ENCODE results near the gene RNF224. TPM values are rescaled to one million over a fixed set of nuclear protein-coding genes. Genes with fewer than 3 reads are reported as not detected.
A peak's percentile ranks its signal among the peaks of the same experiment; 100 is the strongest.

The RNF224 gene
- polyA plus RNA-seq, 4 donors: 0.03 to 83.7 TPM; not detected in 2

DNA sequence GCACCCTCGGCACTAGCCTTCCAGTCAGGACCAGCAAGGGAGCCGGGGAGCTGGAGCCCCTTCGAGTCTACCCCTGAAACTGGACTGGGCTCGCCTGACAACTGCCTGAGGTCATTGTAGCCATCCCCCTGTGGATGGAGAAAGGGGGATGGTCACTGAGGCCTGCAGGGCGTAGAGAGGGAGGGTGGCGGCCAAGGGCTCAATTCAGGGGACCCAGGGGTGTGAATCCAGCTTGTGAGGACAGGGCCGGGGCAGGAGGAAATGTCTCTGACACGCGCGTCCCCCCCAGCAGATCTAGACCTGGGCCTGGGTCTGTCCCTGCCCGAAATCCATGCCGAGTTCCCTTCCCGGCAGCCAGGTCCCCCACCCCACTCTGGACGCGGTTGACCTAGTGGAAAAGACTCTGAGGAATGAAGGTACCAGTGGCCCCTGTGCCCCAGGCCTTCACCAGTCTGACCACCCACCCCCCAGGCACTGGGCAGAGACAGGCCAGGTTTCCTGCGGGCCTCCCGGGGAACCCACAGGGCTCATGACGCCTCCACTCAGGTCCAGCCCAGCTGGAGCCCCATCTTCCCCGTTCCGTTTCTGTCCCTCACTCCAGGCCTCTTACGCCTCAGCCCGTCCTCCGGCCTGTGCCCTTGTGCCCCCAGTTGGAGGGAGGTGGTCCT lies 4.2 kb downstream of the RNF224 start:
- DNase-seq (no peak), FAIRE-seq (no peak)
- peaks cover 0 to 74% (median 11%) of the 10 kb centered on the region in 3 donors for H3K4me1 ChIP-seq (ENCODE audit: control insufficient read depth in 3 of 3, insufficient read depth in 2 of 3, low read depth in 1 of 3, low read length in 2 of 3)
- H3K4me3 ChIP-seq (ENCODE audit: low read depth in 1 of 3, low read length in 3 of 3): no peak overlapping the region
- H3K36me3 ChIP-seq (ENCODE audit: control insufficient read depth in 3 of 3, insufficient read depth in 2 of 3, low read depth in 1 of 3, low read length in 3 of 3): peaks cover 0 to 47% (median 0%) of the 10 kb centered on the region in 3 donors
- no peaks in the 10 kb centered on the region for H3K9me3 ChIP-seq (ENCODE audit: control insufficient read depth in 2 of 2, insufficient read depth in 1 of 2, low read depth in 1 of 2, low read length in 1 of 2)
- peak overlapping the region in 1 of 3 donors; percentile 95 for H3K27ac ChIP-seq (ENCODE audit: low read depth in 1 of 3, low read length in 2 of 3)
- H3K27me3 ChIP-seq (ENCODE audit: control insufficient read depth in 3 of 3, insufficient read depth in 3 of 3, low read length in 3 of 3): no peaks in the 10 kb centered on the region
- 78 to 84% (median 80%) methylated on average over 20 to 23 of the region's 23 CpGs for WGBS, 3 donors

- FAIRE-seq: no peak
- DNase-seq: no peak
- peaks cover 0 to 47% (median 0%) of the 10 kb centered on the region in 3 donors for H3K36me3 ChIP-seq (ENCODE audit: control insufficient read depth in 3 of 3, insufficient read depth in 2 of 3, low read depth in 1 of 3, low read length in 3 of 3)
- H3K27me3 ChIP-seq (ENCODE audit: control insufficient read depth in 3 of 3, insufficient read depth in 3 of 3, low read length in 3 of 3): no peaks in the 10 kb centered on the region
- no peak overlapping the region for H3K4me3 ChIP-seq (ENCODE audit: low read depth in 1 of 3, low read length in 3 of 3)
- H3K9me3 ChIP-seq (ENCODE audit: control insufficient read depth in 2 of 2, insufficient read depth in 1 of 2, low read depth in 1 of 2, low read length in 1 of 2): no peaks in the 10 kb centered on the region
- peak overlapping the region in 1 of 3 donors; percentile 95 for H3K27ac ChIP-seq (ENCODE audit: low read depth in 1 of 3, low read length in 2 of 3)
- WGBS, 3 donors: 54 to 75% (median 69%) methylated on average over 7 to 10 of the region's 10 CpGs
- H3K4me1 ChIP-seq (ENCODE audit: control insufficient read depth in 3 of 3, insufficient read depth in 2 of 3, low read depth in 1 of 3, low read length in 2 of 3): peaks cover 3 to 74% (median 11%) of the 10 kb centered on the region in 3 donors
Observed at GRCh38 chr9:137232101-137232500, 4.8 kb downstream of the RNF224 start.

DNA sequence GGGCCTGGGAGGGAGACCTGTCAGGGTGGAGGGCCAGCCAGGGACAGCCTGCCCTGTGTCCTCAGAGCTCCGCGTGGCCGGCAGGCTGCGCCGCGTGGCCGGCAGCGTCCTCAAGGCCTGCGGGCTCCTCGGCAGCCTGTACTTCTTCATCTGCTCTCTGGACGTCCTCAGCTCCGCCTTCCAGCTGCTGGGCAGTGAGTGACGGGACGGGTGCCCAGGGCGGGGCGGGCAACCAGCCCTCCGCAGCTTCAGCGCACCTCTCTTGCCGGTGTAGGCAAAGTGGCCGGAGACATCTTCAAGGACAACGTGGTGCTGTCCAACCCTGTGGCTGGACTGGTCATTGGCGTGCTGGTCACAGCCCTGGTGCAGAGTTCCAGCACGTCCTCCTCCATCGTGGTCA lies 5.2 kb downstream of the RNF224 start:
- Histone ChIP-seq H3K9me3 (ENCODE audit: control insufficient read depth in 2 of 2, insufficient read depth in 1 of 2, low read depth in 1 of 2, low read length in 1 of 2) (no peaks in the 10 kb centered on the region), H3K27ac (ENCODE audit: low read depth in 1 of 3, low read length in 2 of 3) (peak overlapping the region in 1 of 3 donors; percentile 95), H3K4me1 (ENCODE audit: control insufficient read depth in 3 of 3, insufficient read depth in 2 of 3, low read depth in 1 of 3, low read length in 2 of 3) (peaks cover 3 to 74% (median 11%) of the 10 kb centered on the region in 3 donors), H3K4me3 (ENCODE audit: low read depth in 1 of 3, low read length in 3 of 3) (no peak overlapping the region), H3K27me3 (ENCODE audit: control insufficient read depth in 3 of 3, insufficient read depth in 3 of 3, low read length in 3 of 3) (no peaks in the 10 kb centered on the region), H3K36me3 (ENCODE audit: control insufficient read depth in 3 of 3, insufficient read depth in 2 of 3, low read depth in 1 of 3, low read length in 3 of 3) (peaks cover 0 to 47% (median 0%) of the 10 kb centered on the region in 3 donors)
- FAIRE-seq (no peak), DNase-seq (peak in 1 of 2 donors; percentile 55)
- 18 to 73% (median 46%) methylated on average over 14 to 24 of the region's 24 CpGs for WGBS, 3 donors

- WGBS, 3 donors: 28 to 76% (median 52%) methylated on average over 29 to 40 of the region's 40 CpGs
- peak overlapping the region in 1 of 3 donors; percentile 23 for H3K4me3 ChIP-seq (ENCODE audit: low read depth in 1 of 3, low read length in 3 of 3)
- no peaks in the 10 kb centered on the region for H3K27me3 ChIP-seq (ENCODE audit: control insufficient read depth in 3 of 3, insufficient read depth in 3 of 3, low read length in 3 of 3)
- FAIRE-seq (no peak), DNase-seq (no peak)
- peak overlapping the region in 1 of 3 donors; percentile 54 for H3K27ac ChIP-seq (ENCODE audit: low read depth in 1 of 3, low read length in 2 of 3)
- H3K4me1 ChIP-seq (ENCODE audit: control insufficient read depth in 3 of 3, insufficient read depth in 2 of 3, low read depth in 1 of 3, low read length in 2 of 3): peaks cover 3 to 74% (median 11%) of the 10 kb centered on the region in 3 donors
- H3K9me3 ChIP-seq (ENCODE audit: control insufficient read depth in 2 of 2, insufficient read depth in 1 of 2, low read depth in 1 of 2, low read length in 1 of 2): no peaks in the 10 kb centered on the region
- H3K36me3 ChIP-seq (ENCODE audit: control insufficient read depth in 3 of 3, insufficient read depth in 2 of 3, low read depth in 1 of 3, low read length in 3 of 3): peaks cover 0 to 50% (median 0%) of the 10 kb centered on the region in 3 donors
Observed at GRCh38 chr9:137233143-137233980, 6.1 kb downstream of the RNF224 start.

GRCh38 chr9:137234055-137234697 lies 6.9 kb downstream of the RNF224 start:
- H3K27ac ChIP-seq (ENCODE audit: low read depth in 1 of 3, low read length in 2 of 3): peak overlapping the region in 1 of 3 donors; percentile 90
- DNase-seq: peak in 1 of 2 donors; percentile 47
- peaks cover 3 to 74% (median 11%) of the 10 kb centered on the region in 3 donors for H3K4me1 ChIP-seq (ENCODE audit: control insufficient read depth in 3 of 3, insufficient read depth in 2 of 3, low read depth in 1 of 3, low read length in 2 of 3)
- H3K9me3 ChIP-seq (ENCODE audit: control insufficient read depth in 2 of 2, insufficient read depth in 1 of 2, low read depth in 1 of 2, low read length in 1 of 2): no peaks in the 10 kb centered on the region
- peaks cover 0 to 58% (median 0%) of the 10 kb centered on the region in 3 donors for H3K36me3 ChIP-seq (ENCODE audit: control insufficient read depth in 3 of 3, insufficient read depth in 2 of 3, low read depth in 1 of 3, low read length in 3 of 3)
- FAIRE-seq: no peak
- 13 to 54% (median 31%) methylated on average over 37 to 40 of the region's 40 CpGs for WGBS, 3 donors
- no peaks in the 10 kb centered on the region for H3K27me3 ChIP-seq (ENCODE audit: control insufficient read depth in 3 of 3, insufficient read depth in 3 of 3, low read length in 3 of 3)
- H3K4me3 ChIP-seq (ENCODE audit: low read depth in 1 of 3, low read length in 3 of 3): peak overlapping the region in 1 of 3 donors; percentile 73

GRCh38 chr9:137234758-137235423 lies 7.6 kb downstream of the RNF224 start:
- H3K9me3 ChIP-seq (ENCODE audit: control insufficient read depth in 2 of 2, insufficient read depth in 1 of 2, low read depth in 1 of 2, low read length in 1 of 2): no peaks in the 10 kb centered on the region
- peak overlapping the region in 1 of 3 donors; percentile 90 for H3K27ac ChIP-seq (ENCODE audit: low read depth in 1 of 3, low read length in 2 of 3)
- WGBS, 3 donors: 67 to 79% (median 70%) methylated on average over 16 to 18 of the region's 18 CpGs

DNA sequence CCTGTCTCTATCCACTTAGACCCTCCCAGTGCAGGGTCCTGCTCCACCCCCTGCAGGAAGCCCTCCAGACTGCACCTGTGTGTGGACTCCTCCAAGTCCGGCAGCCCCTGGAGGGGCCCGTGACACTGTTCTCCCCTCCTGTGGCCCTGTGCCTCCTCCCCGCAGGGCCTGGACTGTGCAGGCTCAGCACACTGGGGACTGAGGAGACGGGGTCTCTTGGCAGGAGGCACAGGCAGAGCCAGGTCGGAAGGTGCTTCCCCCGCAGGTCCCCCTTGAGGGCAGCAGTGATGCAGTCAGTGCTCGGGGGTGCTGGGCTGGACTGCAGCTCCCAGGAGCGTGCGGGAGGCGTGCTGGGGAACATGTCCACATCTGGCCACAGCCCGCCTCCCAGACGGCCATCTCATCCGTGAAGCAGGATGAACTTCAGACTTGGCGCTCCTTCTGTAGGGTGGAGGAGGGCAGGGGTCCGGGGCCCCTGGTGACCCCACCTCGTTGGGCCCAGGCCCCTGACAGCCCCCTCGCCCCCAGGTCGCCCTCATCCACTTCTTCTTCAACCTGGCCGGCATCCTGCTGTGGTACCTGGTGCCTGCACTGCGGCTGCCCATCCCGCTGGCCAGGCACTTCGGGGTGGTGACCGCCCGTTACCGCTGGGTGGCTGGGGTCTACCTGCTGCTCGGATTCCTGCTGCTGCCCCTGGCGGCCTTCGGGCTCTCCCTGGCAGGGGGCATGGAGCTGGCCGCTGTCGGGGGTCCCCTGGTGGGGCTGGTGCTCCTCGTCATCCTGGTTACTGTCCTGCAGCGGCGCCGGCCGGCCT lies 8.3 kb downstream of the RNF224 start:
- Histone ChIP-seq H3K27me3 (ENCODE audit: control insufficient read depth in 3 of 3, insufficient read depth in 3 of 3, low read length in 3 of 3) (no peaks in the 10 kb centered on the region), H3K27ac (ENCODE audit: low read depth in 1 of 3, low read length in 2 of 3) (peak overlapping the region in 1 of 3 donors; percentile 90), H3K4me3 (ENCODE audit: low read depth in 1 of 3, low read length in 3 of 3) (peak overlapping the region in 1 of 3 donors; percentile 73), H3K9me3 (ENCODE audit: control insufficient read depth in 2 of 2, insufficient read depth in 1 of 2, low read depth in 1 of 2, low read length in 1 of 2) (no peaks in the 10 kb centered on the region), H3K4me1 (ENCODE audit: control insufficient read depth in 3 of 3, insufficient read depth in 2 of 3, low read depth in 1 of 3, low read length in 2 of 3) (peaks cover 3 to 65% (median 5%) of the 10 kb centered on the region in 3 donors), H3K36me3 (ENCODE audit: control insufficient read depth in 3 of 3, insufficient read depth in 2 of 3, low read depth in 1 of 3, low read length in 3 of 3) (peaks cover 0 to 59% (median 0%) of the 10 kb centered on the region in 3 donors)
- FAIRE-seq (no peak), DNase-seq (peak in 1 of 2 donors; percentile 66)
- WGBS, 3 donors: 43 to 58% (median 54%) methylated on average over 32 to 35 of the region's 35 CpGs

More at GRCh38 chr9:137234758-137235423, 7.6 kb downstream of the RNF224 start:
- DNase-seq (peak in 1 of 2 donors; percentile 48), FAIRE-seq (no peak)
- H3K36me3 ChIP-seq (ENCODE audit: control insufficient read depth in 3 of 3, insufficient read depth in 2 of 3, low read depth in 1 of 3, low read length in 3 of 3): peaks cover 0 to 59% (median 0%) of the 10 kb centered on the region in 3 donors
- peak overlapping the region in 1 of 3 donors; percentile 73 for H3K4me3 ChIP-seq (ENCODE audit: low read depth in 1 of 3, low read length in 3 of 3)
- peaks cover 3 to 71% (median 10%) of the 10 kb centered on the region in 3 donors for H3K4me1 ChIP-seq (ENCODE audit: control insufficient read depth in 3 of 3, insufficient read depth in 2 of 3, low read depth in 1 of 3, low read length in 2 of 3)
- no peaks in the 10 kb centered on the region for H3K27me3 ChIP-seq (ENCODE audit: control insufficient read depth in 3 of 3, insufficient read depth in 3 of 3, low read length in 3 of 3)
